ENCODE results near the gene TRIM33.
"Not testable (repeated sequence)": the region's sequence is repeated elsewhere in the genome, so short reads cannot be mapped to it uniquely, and the experiment has no call there.

The TRIM33 gene

GRCh38 chr1:114428083-114428754, 82.8 kb downstream of the TRIM33 start:
- peaks cover 3% of the 10 kb centered on the region; the same call in 1 of the 2 replicates for H3K36me3 ChIP-seq (ENCODE audit: control insufficient read depth, insufficient read depth, low read length)
- WGBS (ENCODE audit: insufficient coverage, insufficient read length), result no CpG with 5 or more reads among the region's 1 CpG
- no peak overlapping the region for H3K4me3 ChIP-seq (ENCODE audit: low read length)
- H3K9me3 ChIP-seq (ENCODE audit: control insufficient read depth, insufficient read depth, low read length), result no peaks in the 10 kb centered on the region
- H3K4me1 ChIP-seq (ENCODE audit: control insufficient read depth, insufficient read depth, low read length), result no peaks in the 10 kb centered on the region
- H3K27me3 ChIP-seq (ENCODE audit: control insufficient read depth, insufficient read depth, low read length), result no peaks in the 10 kb centered on the region
- no peak for DNase-seq (ENCODE audit: low read depth, low spot score)
- no peak overlapping the region for H3K27ac ChIP-seq (ENCODE audit: low read length)

GRCh38 chr1:114427612-114428011, 83.4 kb downstream of the TRIM33 start:
- peaks cover 3% of the 10 kb centered on the region; the same call in 1 of the 2 replicates for H3K36me3 ChIP-seq (ENCODE audit: control insufficient read depth, insufficient read depth, low read length)
- no peaks in the 10 kb centered on the region for H3K9me3 ChIP-seq (ENCODE audit: control insufficient read depth, insufficient read depth, low read length)
- WGBS (ENCODE audit: insufficient coverage, insufficient read length), result no CpG with 5 or more reads among the region's 3 CpGs
- no peak for DNase-seq (ENCODE audit: low read depth, low spot score)
- no peaks in the 10 kb centered on the region for H3K4me1 ChIP-seq (ENCODE audit: control insufficient read depth, insufficient read depth, low read length)
- H3K27me3 ChIP-seq (ENCODE audit: control insufficient read depth, insufficient read depth, low read length), result no peaks in the 10 kb centered on the region
- H3K27ac ChIP-seq (ENCODE audit: low read length), result no peak overlapping the region
- H3K4me3 ChIP-seq (ENCODE audit: low read length), result no peak overlapping the region

GRCh38 chr1:114423455-114423854, 87.5 kb downstream of the TRIM33 start:
- WGBS (ENCODE audit: insufficient coverage, insufficient read length), result no CpG with 5 or more reads among the region's 7 CpGs
- Histone ChIP-seq H3K27ac (ENCODE audit: low read length) (no peak overlapping the region), H3K27me3 (ENCODE audit: control insufficient read depth, insufficient read depth, low read length) (no peaks in the 10 kb centered on the region), H3K4me1 (ENCODE audit: control insufficient read depth, insufficient read depth, low read length) (no peaks in the 10 kb centered on the region), H3K4me3 (ENCODE audit: low read length) (no peak overlapping the region), H3K36me3 (ENCODE audit: control insufficient read depth, insufficient read depth, low read length) (peaks cover 6% of the 10 kb centered on the region; the same call in 1 of the 2 replicates), H3K9me3 (ENCODE audit: control insufficient read depth, insufficient read depth, low read length) (no peaks in the 10 kb centered on the region)
- DNase-seq (ENCODE audit: low read depth, low spot score), result no peak

DNA sequence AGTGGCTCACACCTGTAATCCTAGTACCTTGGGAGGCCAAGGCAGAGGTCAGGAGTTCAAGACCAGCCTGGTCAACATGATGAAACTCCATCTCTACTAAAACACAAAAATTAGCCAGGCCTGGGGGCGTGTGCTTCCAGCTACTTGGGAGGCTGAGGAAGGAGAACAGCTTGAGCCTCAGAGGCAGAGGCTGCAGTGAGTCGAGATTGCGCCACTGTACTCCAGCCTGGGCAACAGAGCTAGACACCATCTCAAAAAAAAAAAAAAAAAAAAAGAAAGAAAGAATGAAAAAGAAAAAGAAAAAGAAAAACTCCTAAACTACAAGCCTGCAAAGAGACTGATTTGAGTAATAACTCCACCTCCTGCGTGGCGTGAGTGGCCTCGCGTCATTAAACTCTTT, 92.1 kb downstream of the TRIM33 start:
- WGBS (ENCODE audit: insufficient coverage, insufficient read length), result no CpG with 5 or more reads among the region's 7 CpGs
- not testable (repeated sequence) for H3K36me3 ChIP-seq (ENCODE audit: control insufficient read depth, insufficient read depth, low read length); H3K9me3 ChIP-seq (ENCODE audit: control insufficient read depth, insufficient read depth, low read length); H3K4me3 ChIP-seq (ENCODE audit: low read length); H3K27me3 ChIP-seq (ENCODE audit: control insufficient read depth, insufficient read depth, low read length); H3K27ac ChIP-seq (ENCODE audit: low read length); H3K4me1 ChIP-seq (ENCODE audit: control insufficient read depth, insufficient read depth, low read length); DNase-seq (ENCODE audit: low read depth, low spot score)

- Histone ChIP-seq H3K27me3 (ENCODE audit: control insufficient read depth, insufficient read depth, low read length) (no peaks in the 10 kb centered on the region), H3K9me3 (ENCODE audit: control insufficient read depth, insufficient read depth, low read length) (no peaks in the 10 kb centered on the region), H3K4me3 (ENCODE audit: low read length) (no peak overlapping the region), H3K4me1 (ENCODE audit: control insufficient read depth, insufficient read depth, low read length) (no peaks in the 10 kb centered on the region), H3K27ac (ENCODE audit: low read length) (no peak overlapping the region), H3K36me3 (ENCODE audit: control insufficient read depth, insufficient read depth, low read length) (no peaks in the 10 kb centered on the region; the same call in 1 of the 2 replicates)
- WGBS (ENCODE audit: insufficient coverage, insufficient read length), result no CpG with 5 or more reads among the region's 4 CpGs
- no peak for DNase-seq (ENCODE audit: low read depth, low spot score)
Observed at GRCh38 chr1:114397601-114398000, 113.4 kb downstream of the TRIM33 start.

DNA sequence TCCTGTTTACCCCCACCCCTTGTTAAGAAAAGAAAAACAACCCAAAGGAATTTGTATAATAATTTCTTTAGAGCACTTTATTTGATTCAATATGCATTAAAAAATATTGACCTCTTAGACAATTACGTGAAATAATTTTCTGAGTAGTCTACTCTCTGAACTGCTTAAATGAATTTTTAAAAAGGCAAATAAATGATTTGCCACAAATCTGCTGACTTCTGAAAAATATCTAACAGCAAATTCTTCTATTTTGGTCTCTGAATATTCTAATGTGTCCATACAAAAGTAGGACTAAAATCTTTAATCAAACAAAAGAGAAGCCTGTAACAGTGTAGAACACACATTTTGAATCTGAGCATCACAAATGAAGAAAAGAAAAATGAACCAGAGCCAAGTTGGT, 115.1 kb downstream of the TRIM33 start:
- no peaks in the 10 kb centered on the region for H3K27me3 ChIP-seq (ENCODE audit: control insufficient read depth, insufficient read depth, low read length)
- WGBS (ENCODE audit: insufficient coverage, insufficient read length), result no CpG with 5 or more reads among the region's 1 CpG
- H3K4me3 ChIP-seq (ENCODE audit: low read length), result no peak overlapping the region
- no peak for DNase-seq (ENCODE audit: low read depth, low spot score)
- no peak overlapping the region for H3K27ac ChIP-seq (ENCODE audit: low read length)
- no peaks in the 10 kb centered on the region for H3K9me3 ChIP-seq (ENCODE audit: control insufficient read depth, insufficient read depth, low read length)
- H3K36me3 ChIP-seq (ENCODE audit: control insufficient read depth, insufficient read depth, low read length), result no peaks in the 10 kb centered on the region; the same call in 1 of the 2 replicates
- no peaks in the 10 kb centered on the region for H3K4me1 ChIP-seq (ENCODE audit: control insufficient read depth, insufficient read depth, low read length)

DNA sequence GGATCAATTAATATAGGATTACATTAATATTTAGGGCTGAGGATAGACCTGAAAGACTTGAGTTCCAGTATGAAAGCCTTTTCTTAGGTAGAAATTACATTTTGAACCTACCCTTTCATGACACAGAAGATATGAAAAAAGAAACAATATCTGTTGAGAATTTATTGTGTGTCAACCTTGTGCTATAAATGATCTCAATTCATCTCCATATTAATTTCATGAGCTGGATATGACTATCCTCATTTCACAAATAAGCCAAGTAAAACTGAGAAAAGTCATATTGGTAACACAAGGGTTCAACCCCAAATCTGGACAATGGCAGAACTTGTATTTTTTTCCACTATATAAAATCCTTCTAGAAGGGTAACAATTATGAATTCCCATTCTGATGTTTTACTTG, 120.0 kb downstream of the TRIM33 start:
- H3K4me3 ChIP-seq (ENCODE audit: low read length), result no peak overlapping the region
- no peaks in the 10 kb centered on the region for H3K9me3 ChIP-seq (ENCODE audit: control insufficient read depth, insufficient read depth, low read length)
- DNase-seq (ENCODE audit: low read depth, low spot score), result no peak
- H3K27me3 ChIP-seq (ENCODE audit: control insufficient read depth, insufficient read depth, low read length), result no peaks in the 10 kb centered on the region
- no peaks in the 10 kb centered on the region for H3K36me3 ChIP-seq (ENCODE audit: control insufficient read depth, insufficient read depth, low read length)
- no peak overlapping the region for H3K27ac ChIP-seq (ENCODE audit: low read length)
- H3K4me1 ChIP-seq (ENCODE audit: control insufficient read depth, insufficient read depth, low read length), result no peaks in the 10 kb centered on the region

DNA sequence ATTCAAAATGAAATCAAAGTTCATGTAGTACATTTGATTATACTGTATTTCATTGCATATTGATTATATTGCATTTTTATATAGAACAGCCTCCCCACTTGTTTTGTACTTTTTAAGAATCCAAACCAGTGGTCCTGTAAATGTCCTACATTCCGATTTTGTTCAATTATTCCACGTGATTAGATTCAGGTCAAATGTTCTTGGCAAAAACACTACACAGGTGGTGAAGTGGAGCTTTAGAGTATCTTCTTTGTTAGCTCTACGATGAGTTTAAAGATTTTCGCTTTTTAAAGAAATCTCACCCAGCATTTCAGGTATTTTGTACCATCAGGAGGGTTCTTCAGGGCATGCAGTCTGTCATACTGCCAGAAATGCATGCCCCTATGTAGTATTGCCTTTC, 120.6 kb downstream of the TRIM33 start:
- no peak for DNase-seq (ENCODE audit: low read depth, low spot score)
- WGBS (ENCODE audit: insufficient coverage, insufficient read length), result no CpG with 5 or more reads among the region's 4 CpGs
- H3K36me3 ChIP-seq (ENCODE audit: control insufficient read depth, insufficient read depth, low read length), result no peaks in the 10 kb centered on the region

GRCh38 chr1:114388432-114389003, 122.5 kb downstream of the TRIM33 start:
- WGBS (ENCODE audit: insufficient coverage, insufficient read length), result no CpG with 5 or more reads among the region's 1 CpG
- Histone ChIP-seq H3K27ac (ENCODE audit: low read length) (no peak overlapping the region), H3K4me3 (ENCODE audit: low read length) (no peak overlapping the region), H3K36me3 (ENCODE audit: control insufficient read depth, insufficient read depth, low read length) (no peaks in the 10 kb centered on the region), H3K4me1 (ENCODE audit: control insufficient read depth, insufficient read depth, low read length) (no peaks in the 10 kb centered on the region), H3K9me3 (ENCODE audit: control insufficient read depth, insufficient read depth, low read length) (no peaks in the 10 kb centered on the region), H3K27me3 (ENCODE audit: control insufficient read depth, insufficient read depth, low read length) (no peaks in the 10 kb centered on the region)
- DNase-seq (ENCODE audit: low read depth, low spot score), result no peak

More for the DNA sequence above, 120.6 kb downstream of the TRIM33 start:
- H3K27ac ChIP-seq (ENCODE audit: low read length), result no peak overlapping the region
- H3K4me1 ChIP-seq (ENCODE audit: control insufficient read depth, insufficient read depth, low read length), result no peaks in the 10 kb centered on the region
- no peaks in the 10 kb centered on the region for H3K27me3 ChIP-seq (ENCODE audit: control insufficient read depth, insufficient read depth, low read length)
- no peaks in the 10 kb centered on the region for H3K9me3 ChIP-seq (ENCODE audit: control insufficient read depth, insufficient read depth, low read length)
- no peak overlapping the region for H3K4me3 ChIP-seq (ENCODE audit: low read length)

DNA sequence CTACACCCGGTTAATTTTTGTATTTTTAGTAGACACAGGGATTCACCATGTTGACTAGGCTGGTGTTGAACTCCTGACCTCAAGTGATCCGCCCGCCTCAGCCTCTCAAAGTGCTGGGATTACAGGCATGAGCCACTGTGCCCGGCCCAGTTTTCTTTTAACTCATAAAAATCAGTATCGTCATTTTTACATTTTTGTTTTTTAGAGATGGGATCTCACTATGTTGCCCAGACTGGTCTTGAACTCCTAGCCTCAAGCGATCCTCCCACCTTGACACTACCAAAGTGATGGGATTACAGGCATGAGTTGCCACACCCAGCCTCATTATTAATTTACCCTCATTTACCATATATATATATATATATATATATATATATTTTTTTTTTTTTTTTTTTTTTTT, 123.4 kb downstream of the TRIM33 start:
- DNase-seq (ENCODE audit: low read depth, low spot score); H3K4me1 ChIP-seq (ENCODE audit: control insufficient read depth, insufficient read depth, low read length); H3K4me3 ChIP-seq (ENCODE audit: low read length); H3K27me3 ChIP-seq (ENCODE audit: control insufficient read depth, insufficient read depth, low read length); H3K27ac ChIP-seq (ENCODE audit: low read length); H3K36me3 ChIP-seq (ENCODE audit: control insufficient read depth, insufficient read depth, low read length); H3K9me3 ChIP-seq (ENCODE audit: control insufficient read depth, insufficient read depth, low read length): not testable (repeated sequence)
- no CpG with 5 or more reads among the region's 6 CpGs for WGBS (ENCODE audit: insufficient coverage, insufficient read length)

DNA sequence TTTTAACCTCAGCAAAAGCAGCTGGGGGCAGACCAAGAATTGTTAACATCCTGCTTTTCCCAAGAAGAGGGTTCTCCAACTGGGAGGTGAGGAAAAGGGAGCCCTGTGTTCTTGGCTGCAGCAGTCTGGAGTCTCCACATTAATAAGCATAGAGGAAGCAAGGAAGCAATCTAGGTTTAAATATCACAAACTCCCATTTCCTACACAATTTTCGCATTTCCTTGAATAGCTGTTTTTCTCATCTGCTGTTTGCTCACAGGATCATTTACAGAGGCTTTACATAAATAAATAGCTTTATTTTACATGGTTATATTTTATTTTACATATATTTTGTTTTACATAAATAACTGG, 124.0 kb downstream of the TRIM33 start:
- Histone ChIP-seq H3K27me3 (ENCODE audit: control insufficient read depth, insufficient read depth, low read length) (no peaks in the 10 kb centered on the region), H3K4me3 (ENCODE audit: low read length) (no peak overlapping the region), H3K36me3 (ENCODE audit: control insufficient read depth, insufficient read depth, low read length) (no peaks in the 10 kb centered on the region), H3K4me1 (ENCODE audit: control insufficient read depth, insufficient read depth, low read length) (no peaks in the 10 kb centered on the region), H3K27ac (ENCODE audit: low read length) (no peak overlapping the region), H3K9me3 (ENCODE audit: control insufficient read depth, insufficient read depth, low read length) (no peaks in the 10 kb centered on the region)
- no peak for DNase-seq (ENCODE audit: low read depth, low spot score)
- no CpG with 5 or more reads among the region's 1 CpG for WGBS (ENCODE audit: insufficient coverage, insufficient read length)
